D721Med (cell line): ENCODE results near the gene LSM2.

Source experiments
- DNase-seq: peaks from one replicate; pipeline ENCODE4 v3.0.0; 2011; ENCODE audit warnings: low spot score; ENCODE audit not compliant: insufficient read length
- FAIRE-seq: peaks from 2 replicates; lab custom pipeline; 2011; peaks lifted over from hg19 to GRCh38; lab: Jason Lieb, UNC
- TF ChIP-seq, protein P1 (sequence below): IDR thresholded peaks from 2 replicates; pipeline ENCODE4 v1.5.1; 2012; ENCODE audit warnings: mild to moderate bottlenecking, control low read depth; ENCODE audit not compliant: insufficient read depth; ENCODE audit errors: missing control alignments

Gene LSM2

DNA sequence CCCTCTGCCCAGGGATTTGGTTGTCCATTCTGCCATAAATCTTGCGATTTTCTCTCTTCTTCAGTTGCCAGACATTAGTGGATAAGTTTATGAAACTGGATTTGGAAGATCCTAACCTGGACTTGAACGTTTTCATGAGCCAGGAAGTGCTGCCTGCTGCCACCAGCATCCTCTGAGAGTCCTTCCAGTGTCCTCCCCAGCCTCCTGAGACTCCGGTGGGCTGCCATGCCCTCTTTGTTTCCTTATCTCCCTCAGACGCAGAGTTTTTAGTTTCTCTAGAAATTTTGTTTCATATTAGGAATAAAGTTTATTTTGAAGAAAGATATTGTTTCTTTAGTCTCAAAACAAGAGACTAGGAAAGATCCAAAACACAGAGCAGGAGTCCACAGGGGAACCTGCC lies 44.4 kb downstream of the LSM2 start, which contains the start of gene SAPCD1:
SAPCD1 (plus strand) TSS at position 301 of the 400 bp plus-strand sequence. CDS start 399 bp downstream, outside the sequence.
- TF ChIP-seq, protein P1, sequence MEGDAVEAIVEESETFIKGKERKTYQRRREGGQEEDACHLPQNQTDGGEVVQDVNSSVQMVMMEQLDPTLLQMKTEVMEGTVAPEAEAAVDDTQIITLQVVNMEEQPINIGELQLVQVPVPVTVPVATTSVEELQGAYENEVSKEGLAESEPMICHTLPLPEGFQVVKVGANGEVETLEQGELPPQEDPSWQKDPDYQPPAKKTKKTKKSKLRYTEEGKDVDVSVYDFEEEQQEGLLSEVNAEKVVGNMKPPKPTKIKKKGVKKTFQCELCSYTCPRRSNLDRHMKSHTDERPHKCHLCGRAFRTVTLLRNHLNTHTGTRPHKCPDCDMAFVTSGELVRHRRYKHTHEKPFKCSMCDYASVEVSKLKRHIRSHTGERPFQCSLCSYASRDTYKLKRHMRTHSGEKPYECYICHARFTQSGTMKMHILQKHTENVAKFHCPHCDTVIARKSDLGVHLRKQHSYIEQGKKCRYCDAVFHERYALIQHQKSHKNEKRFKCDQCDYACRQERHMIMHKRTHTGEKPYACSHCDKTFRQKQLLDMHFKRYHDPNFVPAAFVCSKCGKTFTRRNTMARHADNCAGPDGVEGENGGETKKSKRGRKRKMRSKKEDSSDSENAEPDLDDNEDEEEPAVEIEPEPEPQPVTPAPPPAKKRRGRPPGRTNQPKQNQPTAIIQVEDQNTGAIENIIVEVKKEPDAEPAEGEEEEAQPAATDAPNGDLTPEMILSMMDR: no peak
- DNase-seq (no peak), FAIRE-seq (no peak)

DNA sequence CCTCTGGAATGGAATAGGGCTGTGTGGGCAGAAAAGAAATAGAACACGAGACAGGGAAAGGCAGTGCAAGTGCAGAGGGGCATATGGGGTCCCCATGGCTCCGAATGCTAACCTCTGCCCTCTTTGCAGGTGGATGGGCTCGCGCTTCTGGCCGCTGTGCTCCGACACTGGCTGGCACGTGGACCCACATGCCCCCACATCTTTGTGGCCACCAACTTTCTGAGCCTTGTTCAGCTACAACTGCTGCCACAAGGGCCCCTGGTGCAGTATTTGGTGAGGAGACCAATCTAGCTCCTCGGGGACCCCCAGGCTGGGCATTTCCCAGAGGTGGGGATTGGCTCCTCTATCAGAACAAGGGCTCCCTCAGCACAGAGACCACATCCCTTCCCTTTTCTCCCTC lies 45.4 kb downstream of the LSM2 start:
- FAIRE-seq (no peak), DNase-seq (no peak)
- TF ChIP-seq, protein P1: no peak

DNA sequence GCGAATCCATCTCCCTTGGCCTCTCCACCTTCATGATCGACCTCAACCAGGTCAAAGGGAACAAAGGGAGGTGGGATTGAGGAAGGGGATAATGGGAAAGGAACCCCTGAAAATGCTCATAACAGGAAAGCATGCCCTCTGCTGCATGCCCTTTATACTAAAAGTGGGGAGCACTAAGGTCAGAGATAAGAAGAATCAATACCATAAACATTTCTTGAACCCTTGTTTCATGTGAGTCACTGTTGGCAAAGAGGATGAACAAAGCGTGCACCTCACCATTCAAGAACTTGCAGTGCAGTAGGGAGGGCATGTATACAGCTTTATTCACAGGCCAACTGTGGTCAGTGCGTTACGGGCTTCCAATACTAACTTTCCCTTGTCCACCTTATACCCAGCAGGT lies 46.0 kb downstream of the LSM2 start:
- TF ChIP-seq, protein P1: no peak
- FAIRE-seq (no peak), DNase-seq (no peak)

DNA sequence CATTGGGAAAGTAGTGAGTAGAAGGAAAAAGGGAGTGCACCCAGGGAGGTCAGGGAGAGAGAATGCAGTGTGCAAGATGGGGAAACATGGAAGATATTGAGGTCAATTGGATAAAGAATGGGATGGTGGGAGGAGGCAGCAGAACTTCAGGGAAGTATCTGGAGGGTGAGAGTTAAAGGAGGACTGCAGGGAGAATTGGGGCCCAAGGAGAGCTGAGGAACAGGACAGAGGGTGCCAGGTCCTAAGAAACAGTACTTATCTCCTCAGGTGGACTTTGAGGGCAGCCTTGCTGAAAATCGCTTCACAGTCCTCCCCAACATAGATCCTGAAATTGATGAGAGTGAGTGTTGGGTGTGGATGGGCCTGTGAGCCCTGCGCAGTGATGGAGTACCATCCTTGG lies 48.5 kb downstream of the LSM2 start:
- TF ChIP-seq, protein P1: no peak
- no peak for FAIRE-seq
- no peak for DNase-seq

DNA sequence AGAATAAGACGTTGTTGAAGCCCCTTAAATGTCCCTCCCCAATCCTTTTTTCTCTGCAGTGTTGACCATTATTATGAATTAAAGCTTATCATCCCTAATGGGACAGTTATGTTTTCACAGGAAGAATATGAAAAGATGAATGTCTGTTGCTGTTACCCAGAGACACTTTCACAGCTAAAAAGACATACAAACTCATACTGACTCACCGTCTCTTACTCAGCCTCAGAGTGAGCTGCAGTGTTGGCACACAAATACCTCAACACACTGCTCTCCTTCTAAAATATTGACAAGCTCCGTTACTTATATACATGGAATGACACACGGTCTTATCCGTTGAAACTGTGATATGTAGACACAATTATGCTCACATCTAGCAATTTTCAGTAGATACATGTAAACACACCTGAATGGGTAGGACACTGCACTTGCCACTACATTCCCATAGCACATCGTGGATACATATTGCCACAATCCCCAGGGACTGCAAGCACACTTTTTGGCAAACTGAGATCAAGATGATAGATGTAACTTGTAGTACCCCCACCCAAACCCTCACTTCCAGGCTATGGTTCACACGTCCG lies 53.9 kb downstream of the LSM2 start:
- TF ChIP-seq, protein P1: no peak
- DNase-seq (no peak), FAIRE-seq (no peak)

DNA sequence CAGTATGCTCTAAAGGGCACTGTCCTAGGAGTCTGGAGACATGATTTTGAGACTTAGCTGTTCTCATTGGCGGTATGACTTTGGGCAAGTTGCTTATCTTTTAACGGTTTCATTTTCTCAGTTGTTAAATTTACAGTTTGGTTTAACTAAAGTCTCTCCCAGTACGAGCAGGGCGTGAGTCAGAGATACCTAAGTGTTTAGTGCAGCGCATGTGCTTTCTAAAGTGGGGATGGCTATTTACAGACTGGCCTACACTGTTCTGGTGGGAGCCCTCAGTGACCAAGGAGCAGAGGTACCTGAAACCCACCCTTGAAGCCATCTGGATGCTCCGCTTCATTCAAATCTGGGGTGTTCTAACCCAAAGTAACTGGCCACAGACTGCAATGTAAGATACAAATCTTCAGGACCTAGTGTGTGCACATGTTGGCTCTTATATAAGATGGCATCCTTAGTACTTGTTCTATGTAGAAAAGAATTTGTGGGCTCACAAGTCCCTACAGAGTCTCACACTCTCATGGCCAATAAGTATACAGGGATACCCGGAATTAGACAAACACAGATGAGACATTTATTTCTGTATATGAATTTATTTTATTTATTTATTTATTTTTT lies 56.2 kb downstream of the LSM2 start:
- FAIRE-seq (no peak), DNase-seq (no peak)
- TF ChIP-seq, protein P1: no peak
